Aorta (tissue), 5 donors: ENCODE measurements around the gene ARHGAP26. TPM values are rescaled to one million over a fixed set of nuclear protein-coding genes. Genes with fewer than 3 reads are reported as not detected.

Source experiments
- ATAC-seq: fragments of 200-7000 bp; cut with Tn5 transposase; one replicate; pipeline ENCODE4 v1.9.1; 2022; ENCODE audit warnings: moderate library complexity; ENCODE audit not compliant: low FRiP score
- DNase-seq, 2 donors: peaks; one replicate each; pipeline ENCODE4 v3.0.0-alpha.2; 2020
- H3K27ac ChIP-seq, 2 donors: one replicate each; pipeline ENCODE4 v1.5.1; 2013; ENCODE audit warnings: low read length in 2 of 2, mild to moderate bottlenecking in 2 of 2, moderate library complexity in 2 of 2, control low read depth in 1 of 2, inconsistent platforms in 1 of 2, low read depth in 1 of 2
- H3K27me3 ChIP-seq, 2 donors: one replicate each; pipeline ENCODE4 v1.6.1; 2013; ENCODE audit warnings: control low read depth in 1 of 2, low read length in 1 of 2, mild to moderate bottlenecking in 1 of 2, moderate library complexity in 1 of 2; ENCODE audit not compliant: insufficient read depth in 2 of 2, control insufficient read depth in 1 of 2
- H3K36me3 ChIP-seq, 2 donors: one replicate each; pipeline ENCODE4 v1.6.1; 2013; ENCODE audit warnings: control low read depth in 1 of 2, low read length in 1 of 2, mild to moderate bottlenecking in 1 of 2; ENCODE audit not compliant: insufficient read depth in 2 of 2, control insufficient read depth in 1 of 2
- H3K4me1 ChIP-seq, 2 donors: one replicate each; pipeline ENCODE4 v1.6.1; 2013; ENCODE audit warnings: low read length in 2 of 2, control low read depth in 1 of 2, mild to moderate bottlenecking in 1 of 2, moderate library complexity in 1 of 2; ENCODE audit not compliant: insufficient read depth in 2 of 2, control insufficient read depth in 1 of 2
- H3K4me3 ChIP-seq, 2 donors: one replicate each; pipeline ENCODE4 v1.5.1; 2013; ENCODE audit warnings: low read length in 2 of 2, control low read depth in 1 of 2, mild to moderate bottlenecking in 1 of 2
- H3K9me3 ChIP-seq: one replicate; pipeline ENCODE4 v1.6.1; 2013; ENCODE audit warnings: mild to moderate bottlenecking, low read length; ENCODE audit not compliant: control insufficient read depth
- WGBS, 2 donors: extraction: QIAGEN DNeasy Blood & Tissue Kit; methylation state at CpG; one replicate each; pipeline ENCODE4 v1.1.7; 2013; 5-methylcytosine and 5-hydroxymethylcytosine counted together
- intact Hi-C, 2 donors: fragments of 100-400 bp; cut with DNase I; formaldehyde crosslinking; loops; one replicate each; pipeline versions ENCODE4 v1.14.2 to v1.15.0; 2022
- polyA plus RNA-seq, 2 donors: library from polyadenylated mRNA; stranded (reverse); fragments of 200-250 nt; gene quantifications; one replicate each; pipeline ENCODE4 v1.2.3, GENCODE V29; 2013
- total RNA-seq, 2 donors: library from RNA; stranded (reverse); fragmentation: NEBNext Ultra II Directional; extraction: Animal tissue kit (Norgen Biotek cat#: 25700); gene quantifications; one replicate each; pipeline ENCODE4 v1.2.1, GENCODE V29; 2021
- donor health status: healthy with polysubstance abuse.
- donor health status: Bipolar disorder and iron deficiency.
- donor health status: DM: no; HTN: no; CAD: no.
- donor health status: DM: no; HTN: no; CAD: no.
- donor health status: DM: yes; HTN: yes; CAD: no.

Gene ARHGAP26
- total and polyA plus RNA-seq, 4 donors: 4.5 to 70.7 (median 29.6) TPM

DNA sequence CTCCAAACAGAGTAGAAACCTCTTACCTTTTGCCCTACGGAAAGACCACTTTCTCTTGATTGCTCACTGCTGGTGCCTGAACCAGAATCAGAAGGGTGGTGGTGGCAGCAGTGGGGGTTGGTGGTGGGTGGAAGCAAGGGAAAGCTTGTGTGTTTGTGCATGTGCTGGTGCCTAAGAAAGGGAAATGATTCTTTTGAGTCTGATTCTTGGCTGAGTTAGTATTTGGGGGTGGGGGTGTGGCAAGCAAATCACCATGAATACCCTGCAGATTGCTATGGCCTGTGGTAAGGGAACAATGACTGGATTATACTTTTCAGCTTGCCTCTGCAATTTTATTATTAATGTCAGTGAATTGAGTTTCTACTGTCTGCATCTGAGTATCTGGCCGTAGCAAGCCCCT, 106.6 kb downstream of the ARHGAP26 start:
- ATAC-seq (no peak), DNase-seq (no peak)
- H3K9me3 ChIP-seq: no peaks in the 10 kb centered on the region
- WGBS, 2 donors: 90 to 100% methylated on average over 2 of the region's 2 CpGs
- H3K36me3 ChIP-seq: no peaks in the 10 kb centered on the region
- H3K4me1 ChIP-seq: peaks cover 0 to 4% of the 10 kb centered on the region in 2 donors
- H3K27ac ChIP-seq: no peak overlapping the region
- no peaks in the 10 kb centered on the region for H3K27me3 ChIP-seq
- no peak overlapping the region for H3K4me3 ChIP-seq
- intact Hi-C loops: no loop called here

GRCh38 chr5:142878111-142878510, 107.9 kb downstream of the ARHGAP26 start:
- DNase-seq: no peak
- Histone ChIP-seq H3K9me3 (no peaks in the 10 kb centered on the region), H3K36me3 (no peaks in the 10 kb centered on the region), H3K4me3 (no peak overlapping the region), H3K27ac (no peak overlapping the region), H3K27me3 (no peaks in the 10 kb centered on the region), H3K4me1 (peaks cover 8% of the 10 kb centered on the region in 2 donors)
- WGBS, 2 donors: 76 to 82% methylated on average over 7 of the region's 7 CpGs
- intact Hi-C loops: no loop called here
- no peak for ATAC-seq

DNA sequence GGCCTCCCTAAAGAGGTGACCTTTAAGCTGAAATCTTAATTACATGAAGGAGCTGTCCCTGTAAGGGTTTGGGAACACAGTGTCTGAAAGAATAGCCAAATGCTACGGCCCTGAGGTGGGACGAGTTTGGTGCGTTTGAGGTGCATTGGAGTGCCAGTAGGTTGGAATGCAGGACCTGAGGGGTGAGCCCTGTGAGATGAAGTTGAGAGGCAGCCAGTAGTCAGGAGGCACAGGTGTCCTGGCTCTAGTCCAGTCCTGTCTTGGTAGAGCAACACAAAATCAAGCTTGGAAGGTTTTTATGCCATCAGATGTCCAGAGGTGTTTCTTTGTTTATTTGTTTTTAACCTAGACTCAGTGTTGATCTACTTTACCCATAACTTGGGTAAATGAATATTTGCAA, 108.5 kb downstream of the ARHGAP26 start:
- no peak for DNase-seq
- intact Hi-C loops: no loop called here
- Histone ChIP-seq H3K4me3 (no peak overlapping the region), H3K27me3 (no peaks in the 10 kb centered on the region), H3K4me1 (peaks cover 8 to 11% of the 10 kb centered on the region in 2 donors), H3K27ac (no peak overlapping the region), H3K36me3 (no peaks in the 10 kb centered on the region), H3K9me3 (no peaks in the 10 kb centered on the region)
- no peak for ATAC-seq
- WGBS, 2 donors: 78 to 80% methylated on average over 3 of the region's 3 CpGs

DNA sequence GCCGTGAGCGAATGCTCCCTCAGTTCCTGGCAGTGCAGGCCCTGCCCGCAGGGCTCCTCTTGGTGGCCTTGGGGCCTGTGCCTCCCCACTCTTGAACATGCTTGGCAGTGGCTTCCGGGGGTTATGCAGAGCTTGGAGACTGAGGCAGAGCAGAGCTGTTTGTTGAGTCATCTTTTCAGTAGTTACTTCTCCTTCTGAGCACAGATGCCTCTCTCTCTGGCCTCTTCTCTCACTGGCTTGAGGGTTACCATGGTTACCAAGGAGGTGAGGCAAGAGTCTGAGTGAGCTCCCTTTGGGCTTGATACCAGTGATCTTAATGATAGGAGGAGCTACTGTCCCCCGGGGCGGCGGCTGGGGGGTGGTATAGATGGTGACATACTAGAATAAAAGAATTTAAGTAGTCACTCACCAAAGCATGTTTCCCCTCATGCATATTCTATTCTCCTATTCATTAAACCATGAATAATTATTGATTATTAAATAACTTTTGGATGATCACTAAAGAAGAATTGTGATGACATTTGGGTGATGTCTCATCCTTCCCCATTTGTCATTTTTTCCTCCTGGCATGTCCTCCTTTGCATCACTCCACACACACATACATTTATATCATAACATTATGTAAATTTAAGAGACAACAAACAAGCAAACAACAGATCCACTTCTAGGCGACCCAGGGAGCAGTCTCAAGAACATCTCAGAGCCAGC, 111.1 kb downstream of the ARHGAP26 start:
- H3K4me3 ChIP-seq: no peak overlapping the region
- intact Hi-C loops: loop anchor here (2.0 kb wide), 1 partner anchor 164 kb away; no protein-coding TSS in a partner anchor
- no peak for DNase-seq
- no peaks in the 10 kb centered on the region for H3K27me3 ChIP-seq
- 63 to 69% methylated on average over 8 of the region's 8 CpGs for WGBS, 2 donors
- no peaks in the 10 kb centered on the region for H3K9me3 ChIP-seq
- no peaks in the 10 kb centered on the region for H3K36me3 ChIP-seq
- peaks cover 5 to 16% of the 10 kb centered on the region in 2 donors for H3K4me1 ChIP-seq
- ATAC-seq: peak; percentile 29
- peak overlapping the region in 1 of 2 donors; percentile 30 for H3K27ac ChIP-seq

GRCh38 chr5:142881784-142882126, 111.6 kb downstream of the ARHGAP26 start:
- Histone ChIP-seq H3K36me3 (no peaks in the 10 kb centered on the region), H3K27me3 (no peaks in the 10 kb centered on the region), H3K9me3 (no peaks in the 10 kb centered on the region), H3K4me1 (peaks cover 5 to 16% of the 10 kb centered on the region in 2 donors), H3K4me3 (no peak overlapping the region), H3K27ac (peak overlapping the region in 1 of 2 donors; percentile 30)
- ATAC-seq (no peak), DNase-seq (no peak)
- 33 to 36% methylated on average over 3 of the region's 3 CpGs for WGBS, 2 donors
- intact Hi-C loops: loop anchor here (2.0 kb wide), 1 partner anchor 165 kb away; no protein-coding TSS in a partner anchor

- intact Hi-C loops: no loop called here
- peak; percentile 70 for ATAC-seq
- no peaks in the 10 kb centered on the region for H3K9me3 ChIP-seq
- H3K4me1 ChIP-seq: peaks cover 5 to 16% of the 10 kb centered on the region in 2 donors
- H3K36me3 ChIP-seq: peaks cover 0 to 1% of the 10 kb centered on the region in 2 donors
- peak in 1 of 2 donors; percentile 74 for DNase-seq
- no peaks in the 10 kb centered on the region for H3K27me3 ChIP-seq
- H3K27ac ChIP-seq: peak overlapping the region in 1 of 2 donors; percentile 0
- H3K4me3 ChIP-seq: no peak overlapping the region
- 8 to 10% methylated on average over 2 of the region's 2 CpGs for WGBS, 2 donors
These were observed 112.8 kb downstream of the ARHGAP26 start for GRCh38 chr5:142883025-142883424.

DNA sequence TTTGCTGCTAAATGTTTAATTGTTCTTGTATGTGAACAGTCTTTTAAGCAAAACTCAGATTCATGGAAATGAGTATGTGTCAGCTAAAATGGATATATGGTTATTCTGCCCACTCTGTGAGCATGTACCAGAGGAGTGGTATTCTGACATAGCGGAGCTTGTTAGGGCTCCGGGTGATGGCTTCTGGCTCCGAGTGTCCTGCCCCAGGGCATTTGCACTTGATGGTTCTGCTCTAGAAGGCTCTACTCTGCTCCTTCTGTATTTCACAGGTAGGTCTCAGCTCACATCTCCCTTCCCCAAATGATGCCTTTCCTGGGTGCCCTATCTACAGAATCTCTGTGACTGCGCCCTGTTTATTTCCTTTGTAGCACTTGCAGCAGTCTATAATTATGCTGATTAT, 113.3 kb downstream of the ARHGAP26 start:
- H3K27ac ChIP-seq: peak overlapping the region; percentile 57 to 79
- no peaks in the 10 kb centered on the region for H3K27me3 ChIP-seq
- peaks cover 0 to 1% of the 10 kb centered on the region in 2 donors for H3K36me3 ChIP-seq
- ATAC-seq: peak; percentile 12
- no peak overlapping the region for H3K4me3 ChIP-seq
- no peaks in the 10 kb centered on the region for H3K9me3 ChIP-seq
- peaks cover 5 to 16% of the 10 kb centered on the region in 2 donors for H3K4me1 ChIP-seq
- DNase-seq: no peak
- WGBS, 2 donors: 84 to 93% methylated on average over 4 of the region's 4 CpGs
- intact Hi-C loops: no loop called here

- H3K4me1 ChIP-seq: peaks cover 5 to 16% of the 10 kb centered on the region in 2 donors
- WGBS, 2 donors: 7 to 8% methylated on average over 3 of the region's 3 CpGs
- ATAC-seq (no peak), DNase-seq (no peak)
- H3K4me3 ChIP-seq: no peak overlapping the region
- H3K36me3 ChIP-seq: peaks cover 0 to 1% of the 10 kb centered on the region in 2 donors
- H3K27ac ChIP-seq: peak overlapping the region in 1 of 2 donors; percentile 57
- H3K27me3 ChIP-seq: no peaks in the 10 kb centered on the region
- no peaks in the 10 kb centered on the region for H3K9me3 ChIP-seq
- intact Hi-C loops: no loop called here
These were observed 113.9 kb downstream of the ARHGAP26 start for GRCh38 chr5:142884029-142884428.

- WGBS, 2 donors: 76 to 85% methylated on average over 2 of the region's 2 CpGs
- intact Hi-C loops: no loop called here
- Histone ChIP-seq H3K4me3 (no peak overlapping the region), H3K27ac (no peak overlapping the region), H3K4me1 (peaks cover 5 to 16% of the 10 kb centered on the region in 2 donors), H3K36me3 (peaks cover 0 to 1% of the 10 kb centered on the region in 2 donors), H3K27me3 (no peaks in the 10 kb centered on the region), H3K9me3 (no peaks in the 10 kb centered on the region)
- no peak for DNase-seq
- ATAC-seq: no peak
These were observed 116.0 kb downstream of the ARHGAP26 start for GRCh38 chr5:142886211-142886610.
